Esophagus muscularis mucosa (tissue), 4 donors: ENCODE data around the gene OR5M10. TPM values are rescaled to one million over a fixed set of nuclear protein-coding genes. Genes with fewer than 3 reads are reported as not detected.
"Not testable (repeated sequence)": the region's sequence is repeated elsewhere in the genome, so short reads cannot be mapped to it uniquely, and the experiment has no call there.

Experiments used
- DNase-seq: peaks from one replicate; pipeline ENCODE4 v3.0.0-alpha.2; 2017; ENCODE audit errors: extremely low spot score
- H3K27ac ChIP-seq, 4 donors: fragments of 200-600 bp; sonication (generic); replicated peaks in 1 of 4; 1 replicate in 3 of 4; 2 replicates in 1 of 4; pipeline ENCODE4 v1.5.1; 2016 to 2019; ENCODE audit warnings: mild to moderate bottlenecking in 1 of 4
- H3K27me3 ChIP-seq, 4 donors: fragments of 200-600 bp; sonication (generic); one replicate each; pipeline versions ENCODE4 v1.5.1 to v1.6.0; 2016 to 2019
- H3K36me3 ChIP-seq, 4 donors: fragments of 200-600 bp; sonication (generic); one replicate each; pipeline ENCODE4 v1.5.1; 2016 to 2019
- H3K4me1 ChIP-seq, 4 donors: fragments of 200-600 bp; sonication (generic); one replicate each; pipeline ENCODE4 v1.5.1; 2016 to 2019
- H3K4me3 ChIP-seq, 4 donors: fragments of 200-600 bp; sonication (generic); 1 replicate in 2 of 4; 2 replicates in 2 of 4; pipeline ENCODE4 v1.5.1; 2016 to 2019; ENCODE audit warnings: mild to moderate bottlenecking in 4 of 4, moderate library complexity in 1 of 4
- H3K9me3 ChIP-seq, 4 donors: fragments of 200-600 bp; sonication (generic); 1 replicate in 3 of 4; 2 replicates in 1 of 4; pipeline ENCODE4 v1.5.1; 2016 to 2019
- EP300 ChIP-seq: sonication (generic); formaldehyde crosslinking; IDR thresholded peaks from one replicate; pipeline ENCODE4 v1.6.1; 2017; ENCODE audit warnings: antibody characterized with exemption
- POLR2A ChIP-seq: fragments of 450-650 bp; IDR thresholded peaks from one replicate; pipeline ENCODE4 v1.6.1; 2017; ENCODE audit warnings: antibody characterized with exemption, moderate library complexity, mild to moderate bottlenecking, low read depth
- POLR2AphosphoS5 ChIP-seq, 2 donors: sonication (generic); formaldehyde crosslinking; IDR thresholded peaks; one replicate each; pipeline ENCODE4 v1.6.1; 2017; ENCODE audit warnings: antibody characterized with exemption in 2 of 2
- WGBS: methylation state at CpG from one replicate; pipeline ENCODE4 v1.1.5; 2018; 5-methylcytosine and 5-hydroxymethylcytosine counted together
- intact Hi-C: fragments of 100-400 bp; cut with DNase I; formaldehyde crosslinking; loops from one replicate; pipeline ENCODE4 v1.15.1; 2023
- total RNA-seq, 4 donors: library from RNA; depleted of rRNA; stranded (reverse); fragments of >200 nt; gene quantifications; one replicate each; pipeline versions ENCODE4 v1.1.0 to v1.2.1, GENCODE V29; 2016
- TF ChIP-seq, protein P1 (sequence below), 3 experiments: fragments of 200-600 bp in 2 of 3; fragments of 450-650 bp in 1 of 3; sonication (generic) in 2 of 3; IDR thresholded peaks; one replicate each; pipeline ENCODE4 v1.5.1; 2017 to 2019; ENCODE audit warnings: antibody characterized with exemption in 3 of 3, mild to moderate bottlenecking in 2 of 3, moderate library complexity in 1 of 3

The OR5M10 gene
- not detected for total RNA-seq

DNA sequence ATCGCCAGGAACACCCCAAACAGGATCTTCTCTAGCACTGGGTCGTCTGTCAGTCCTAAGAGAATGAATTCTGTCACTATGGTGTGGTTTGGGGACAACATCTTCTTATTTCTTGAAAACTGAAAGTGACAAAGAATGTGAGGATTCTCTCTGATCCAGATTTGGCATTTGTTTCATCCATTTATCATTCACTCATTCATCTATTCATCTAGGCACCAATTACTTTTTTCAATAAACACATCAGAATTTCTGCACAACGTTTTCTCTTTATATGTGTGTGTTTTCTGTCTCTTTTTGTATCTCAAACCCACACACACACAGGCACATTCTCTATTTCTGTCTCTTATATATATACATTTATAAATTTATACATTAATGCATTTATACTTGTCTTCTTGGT is at the start of gene OR5M10:
TSS of gene OR5M10 (minus strand) at position 101 of the 400 bp plus-strand sequence. CDS start at position 101, 0 bp downstream.
- intact Hi-C loops = no loop called here
- DNase-seq = no peak
- WGBS = 50% methylated on average over 3 of the region's 3 CpGs

DNA sequence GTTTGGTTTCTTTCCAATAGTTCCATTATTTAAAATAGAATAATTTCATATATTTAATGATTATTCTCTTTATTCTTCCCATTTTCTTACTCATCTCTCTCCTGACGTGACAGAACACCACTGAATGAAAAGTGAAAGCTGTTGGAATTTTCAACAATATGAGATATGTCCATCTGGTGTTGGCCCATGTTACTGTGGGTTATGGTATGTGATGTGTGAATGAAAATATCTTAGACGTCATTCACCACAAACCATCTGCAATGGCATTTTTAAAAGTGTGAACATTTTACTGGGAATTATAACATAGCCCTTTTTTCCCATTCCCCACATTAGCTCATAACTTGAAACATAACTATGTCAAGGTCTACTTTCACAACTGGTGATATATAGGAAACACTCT is 48.4 kb upstream of the OR5M10 start:
- no peaks in the 10 kb centered on the region for H3K4me1 ChIP-seq
- no peaks in the 10 kb centered on the region for H3K9me3 ChIP-seq
- no peak for DNase-seq
- WGBS = 58% methylated on average over 2 of the region's 2 CpGs
- H3K27ac ChIP-seq = no peak overlapping the region
- H3K27me3 ChIP-seq = no peaks in the 10 kb centered on the region
- intact Hi-C loops = no loop called here
- TF ChIP-seq, protein P1, sequence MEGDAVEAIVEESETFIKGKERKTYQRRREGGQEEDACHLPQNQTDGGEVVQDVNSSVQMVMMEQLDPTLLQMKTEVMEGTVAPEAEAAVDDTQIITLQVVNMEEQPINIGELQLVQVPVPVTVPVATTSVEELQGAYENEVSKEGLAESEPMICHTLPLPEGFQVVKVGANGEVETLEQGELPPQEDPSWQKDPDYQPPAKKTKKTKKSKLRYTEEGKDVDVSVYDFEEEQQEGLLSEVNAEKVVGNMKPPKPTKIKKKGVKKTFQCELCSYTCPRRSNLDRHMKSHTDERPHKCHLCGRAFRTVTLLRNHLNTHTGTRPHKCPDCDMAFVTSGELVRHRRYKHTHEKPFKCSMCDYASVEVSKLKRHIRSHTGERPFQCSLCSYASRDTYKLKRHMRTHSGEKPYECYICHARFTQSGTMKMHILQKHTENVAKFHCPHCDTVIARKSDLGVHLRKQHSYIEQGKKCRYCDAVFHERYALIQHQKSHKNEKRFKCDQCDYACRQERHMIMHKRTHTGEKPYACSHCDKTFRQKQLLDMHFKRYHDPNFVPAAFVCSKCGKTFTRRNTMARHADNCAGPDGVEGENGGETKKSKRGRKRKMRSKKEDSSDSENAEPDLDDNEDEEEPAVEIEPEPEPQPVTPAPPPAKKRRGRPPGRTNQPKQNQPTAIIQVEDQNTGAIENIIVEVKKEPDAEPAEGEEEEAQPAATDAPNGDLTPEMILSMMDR (IDR thresholded peaks at IDR 0.05) = no peak
- TF ChIP-seq POLR2A = no peak
- TF ChIP-seq POLR2AphosphoS5 (IDR thresholded peaks at IDR 0.05) = no peak
- TF ChIP-seq EP300 = no peak
- H3K4me3 ChIP-seq = no peak overlapping the region
- no peaks in the 10 kb centered on the region for H3K36me3 ChIP-seq

More for the DNA sequence above, at the start of gene OR5M10:
- H3K36me3 ChIP-seq = no peaks in the 10 kb centered on the region
- H3K27ac ChIP-seq = no peak within 1 kb of the TSS
- no peaks in the 10 kb centered on the region for H3K27me3 ChIP-seq
- H3K9me3 ChIP-seq = no peaks in the 10 kb centered on the region
- H3K4me1 ChIP-seq = no peaks in the 10 kb centered on the region
- no peak within 1 kb of the TSS for H3K4me3 ChIP-seq
- TF ChIP-seq, protein P1 (IDR thresholded peaks at IDR 0.05) = no peak
- TF ChIP-seq POLR2A (no peak), POLR2AphosphoS5 (IDR thresholded peaks at IDR 0.05) (no peak), EP300 (no peak)

DNA sequence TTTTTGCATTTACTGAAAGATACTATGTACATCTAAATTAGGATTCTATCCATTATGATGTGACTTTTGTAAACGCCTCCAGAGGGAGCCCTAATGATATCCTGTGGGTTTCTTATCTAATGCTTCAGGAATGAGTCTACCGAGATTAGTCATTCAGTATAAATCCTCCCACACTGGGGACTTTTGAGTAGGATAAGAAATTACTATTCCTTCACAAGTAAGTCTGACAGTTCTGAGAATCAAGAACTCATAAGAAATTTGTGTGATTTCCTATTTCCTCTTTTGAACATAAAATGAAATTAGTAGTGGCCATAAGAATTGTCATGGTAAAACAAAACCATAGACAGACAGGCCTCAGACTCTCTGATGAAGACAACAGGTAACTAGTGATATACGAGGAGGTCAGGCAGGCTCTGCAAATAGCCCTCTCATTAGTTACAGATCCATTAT is 47.2 kb upstream of the OR5M10 start:
- intact Hi-C loops = loop anchor here (5.0 kb wide), 1 partner anchor 158 kb away; no protein-coding TSS in a partner anchor
- Histone ChIP-seq H3K4me1 (no peaks in the 10 kb centered on the region), H3K9me3 (no peaks in the 10 kb centered on the region), H3K27me3 (no peaks in the 10 kb centered on the region), H3K36me3 (no peaks in the 10 kb centered on the region), H3K4me3 (no peak overlapping the region), H3K27ac (no peak overlapping the region)
- no peak for DNase-seq
- TF ChIP-seq POLR2A (no peak), EP300 (no peak), POLR2AphosphoS5 (IDR thresholded peaks at IDR 0.05) (no peak)
- TF ChIP-seq, protein P1 (IDR thresholded peaks at IDR 0.05) = peak in 1 of 3 experiments; percentile 40
- WGBS = 10% methylated on average over 3 of the region's 3 CpGs

DNA sequence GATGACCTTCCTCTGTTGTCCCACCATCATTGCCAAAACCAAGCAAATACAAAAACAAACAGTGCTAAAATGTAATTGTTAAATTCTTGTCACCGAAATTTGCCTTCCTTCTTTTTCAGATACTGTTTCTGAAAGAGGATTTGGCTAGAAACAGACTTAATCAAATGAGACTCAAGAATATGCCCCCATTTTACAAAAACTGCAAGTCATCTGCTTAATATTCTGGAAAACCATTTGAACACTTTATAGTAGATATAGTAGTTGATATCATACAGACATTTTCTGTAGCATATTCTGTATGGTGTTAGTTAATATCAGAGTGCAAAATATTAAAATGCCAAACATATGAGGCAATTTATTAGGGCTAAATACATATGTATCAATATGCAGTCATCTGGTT is 33.7 kb upstream of the OR5M10 start:
- no peak overlapping the region for H3K27ac ChIP-seq
- intact Hi-C loops = no loop called here
- H3K4me1 ChIP-seq = no peaks in the 10 kb centered on the region
- H3K4me3 ChIP-seq = no peak overlapping the region
- no peaks in the 10 kb centered on the region for H3K36me3 ChIP-seq
- 87% methylated on average over 1 of the region's 1 CpG for WGBS
- TF ChIP-seq EP300 = no peak
- no peak for TF ChIP-seq POLR2A
- no peak for TF ChIP-seq POLR2AphosphoS5 (IDR thresholded peaks at IDR 0.05)
- TF ChIP-seq, protein P1 (IDR thresholded peaks at IDR 0.05) = no peak
- DNase-seq = no peak
- H3K9me3 ChIP-seq = no peaks in the 10 kb centered on the region
- H3K27me3 ChIP-seq = no peaks in the 10 kb centered on the region

DNA sequence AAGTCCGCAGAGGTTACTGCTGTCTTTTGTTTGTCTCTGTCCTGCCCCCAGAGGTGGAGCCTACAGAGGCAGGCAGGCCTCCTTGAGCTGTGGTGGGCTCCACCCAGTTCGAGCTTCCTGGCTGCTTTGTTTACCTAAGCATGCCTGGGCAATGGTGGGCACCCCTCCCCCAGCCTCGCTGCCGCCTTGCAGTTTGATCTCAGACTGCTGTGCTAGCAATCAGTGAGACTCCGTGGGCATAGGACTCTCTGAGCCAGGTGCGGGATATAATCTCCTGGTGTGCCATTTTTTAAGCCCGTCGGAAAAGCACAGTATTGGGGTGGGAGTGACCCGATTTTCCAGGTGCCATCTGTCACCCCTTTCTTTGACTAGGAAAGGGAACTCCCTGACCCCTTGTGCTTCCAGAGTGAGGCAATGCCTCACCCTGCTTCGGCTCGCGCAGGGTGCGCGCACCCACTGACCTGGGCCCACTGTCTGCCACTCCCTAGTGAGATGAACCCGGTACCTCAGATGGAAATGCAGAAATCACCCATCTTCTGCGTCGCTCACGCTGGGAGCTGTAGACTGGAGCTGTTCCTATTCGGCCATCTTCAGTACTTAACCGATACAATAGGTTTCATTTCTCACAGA is 14.7 kb upstream of the OR5M10 start:
- DNase-seq, intact Hi-C loops, H3K27me3 ChIP-seq, H3K4me3 ChIP-seq, H3K36me3 ChIP-seq, H3K4me1 ChIP-seq, H3K27ac ChIP-seq: not testable (repeated sequence)
- H3K9me3 ChIP-seq = peaks cover 0 to 15% (median 4%) of the 10 kb centered on the region in 4 donors
- 91% methylated on average over 14 of the region's 20 CpGs for WGBS
